Spleen (tissue), 7 donors: ENCODE results near the gene NECAB2.

Experiments
- POLR2A ChIP-seq, 3 donors: fragments of 450-650 bp; IDR thresholded peaks; one replicate each; pipeline ENCODE4 v1.5.1; 2017; ENCODE audit warnings: antibody characterized with exemption in 3 of 3, mild to moderate bottlenecking in 1 of 3
- TF ChIP-seq, protein P1 (sequence below), 11 experiments: fragments of 200-600 bp in 7 of 11; fragments of 450-650 bp in 4 of 11; sonication (generic) in 4 of 11; IDR thresholded peaks in 8 of 11; conservative IDR thresholded peaks in 3 of 11; 1 replicate in 7 of 11; 2 replicates in 4 of 11; pipeline versions ENCODE4 v1.4.0 to v1.8.0; 2016 to 2021; ENCODE audit warnings: antibody characterized with exemption in 11 of 11, inconsistent platforms in 4 of 11, mild to moderate bottlenecking in 1 of 11
- donor health status: DM: no; HTN: no; CAD: no; lungs with moderate emphysema.
- donor health status: DM: no; HTN: no; CAD: no.
- donor health status: DM: no; HTN: no; CAD: no.

DNA sequence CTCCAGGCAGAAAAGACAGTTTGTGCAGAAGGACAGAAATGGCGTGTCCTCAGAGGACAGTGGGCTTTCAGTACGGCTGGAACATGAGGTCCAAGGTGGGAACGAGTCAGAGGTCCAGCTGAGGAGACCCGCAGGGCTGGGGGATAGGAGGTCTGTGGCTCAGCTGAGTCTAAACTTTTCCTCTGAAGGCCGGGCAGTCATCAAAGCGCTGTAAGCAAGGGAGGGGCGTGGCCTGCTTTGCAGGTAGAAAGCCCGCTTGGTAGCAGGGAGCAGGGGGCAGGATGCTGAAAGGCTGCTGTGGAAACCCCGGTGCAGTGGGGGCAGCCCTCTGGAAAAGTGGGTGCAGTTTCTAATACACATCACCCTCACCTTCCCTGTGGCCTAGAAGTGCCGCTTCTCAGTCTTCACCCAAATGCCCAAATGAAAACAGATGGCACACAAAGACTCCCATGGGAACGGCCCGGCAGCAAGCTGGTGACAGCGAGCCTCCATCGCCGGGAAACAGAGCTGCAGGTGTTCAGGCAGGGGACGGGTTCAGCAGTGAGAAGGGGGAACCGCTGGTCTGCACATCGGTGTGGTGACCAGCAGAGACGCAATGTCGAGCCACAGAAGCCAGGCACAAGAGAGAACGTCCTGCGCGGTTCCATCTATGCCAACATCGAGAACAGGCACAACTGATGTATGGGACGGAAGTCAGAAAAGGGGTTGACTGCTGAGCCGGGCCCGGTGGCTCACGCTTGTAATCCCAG lies 27.2 kb upstream of the NECAB2 start:
- TF ChIP-seq, protein P1, sequence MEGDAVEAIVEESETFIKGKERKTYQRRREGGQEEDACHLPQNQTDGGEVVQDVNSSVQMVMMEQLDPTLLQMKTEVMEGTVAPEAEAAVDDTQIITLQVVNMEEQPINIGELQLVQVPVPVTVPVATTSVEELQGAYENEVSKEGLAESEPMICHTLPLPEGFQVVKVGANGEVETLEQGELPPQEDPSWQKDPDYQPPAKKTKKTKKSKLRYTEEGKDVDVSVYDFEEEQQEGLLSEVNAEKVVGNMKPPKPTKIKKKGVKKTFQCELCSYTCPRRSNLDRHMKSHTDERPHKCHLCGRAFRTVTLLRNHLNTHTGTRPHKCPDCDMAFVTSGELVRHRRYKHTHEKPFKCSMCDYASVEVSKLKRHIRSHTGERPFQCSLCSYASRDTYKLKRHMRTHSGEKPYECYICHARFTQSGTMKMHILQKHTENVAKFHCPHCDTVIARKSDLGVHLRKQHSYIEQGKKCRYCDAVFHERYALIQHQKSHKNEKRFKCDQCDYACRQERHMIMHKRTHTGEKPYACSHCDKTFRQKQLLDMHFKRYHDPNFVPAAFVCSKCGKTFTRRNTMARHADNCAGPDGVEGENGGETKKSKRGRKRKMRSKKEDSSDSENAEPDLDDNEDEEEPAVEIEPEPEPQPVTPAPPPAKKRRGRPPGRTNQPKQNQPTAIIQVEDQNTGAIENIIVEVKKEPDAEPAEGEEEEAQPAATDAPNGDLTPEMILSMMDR (IDR thresholded peaks at IDR 0.05 in 8 of 11, conservative IDR thresholded peaks at IDR 0.05 in 3 of 11) = no peak
- no peak for TF ChIP-seq POLR2A (IDR thresholded peaks at IDR 0.05)
